IMR-90 (cell line): ENCODE results near the gene ZP3. TPM values are rescaled to one million over a fixed set of nuclear protein-coding genes. Genes with fewer than 3 reads are reported as not detected.

Experiments
- ATAC-seq: fragments of 200-7000 bp; cut with Tn5 transposase; 2 replicates; pipeline ENCODE4 v1.9.1; 2020; ENCODE audit warnings: low read depth, mild to moderate bottlenecking, moderate library complexity
- BruUV-seq: library from RNA; stranded (reverse); fragments of 400-500 nt; replicated peaks from 2 replicates; lab custom pipeline; 2021; lab: Mats Ljungman, UMichigan
- CTCF ChIA-PET: fragments of 300-600 bp; formaldehyde crosslinking; extraction: SDS; loops from one replicate; lab custom pipeline; 2021; ENCODE audit warnings: antibody characterized with exemption; lab: Yijun Ruan, JAX
- POLR2A ChIA-PET: fragments of 300-600 bp; sonication (Branson Sonifier 250); formaldehyde crosslinking; loops from one replicate; lab custom pipeline; 2022; ENCODE audit warnings: antibody characterized with exemption; ENCODE audit not compliant: unreplicated experiment; lab: Charles Lee
- DNase-seq: peaks from one replicate; pipeline ENCODE4 v3.0.0; 2013
- H2AFZ ChIP-seq: replicated peaks from 2 replicates; pipeline ENCODE3; 2013; ENCODE audit warnings: low read length, mild to moderate bottlenecking; ENCODE audit not compliant: poor library complexity
- H2AK5ac ChIP-seq: 2 replicates; pipeline ENCODE4 v1.6.1; 2013; ENCODE audit warnings: low read depth, low read length, inconsistent platforms
- H2AK9ac ChIP-seq: replicated peaks from 2 replicates; pipeline ENCODE3; 2013; ENCODE audit warnings: mild to moderate bottlenecking, low read depth, low read length, moderate library complexity; ENCODE audit not compliant: poor library complexity
- H2BK120ac ChIP-seq: 2 replicates; pipeline ENCODE4 v1.6.1; 2013; ENCODE audit warnings: low read depth, low read length, inconsistent platforms
- H2BK15ac ChIP-seq: 3 replicates; pipeline ENCODE4 v1.6.1; 2013; ENCODE audit warnings: low read depth, low read length, inconsistent platforms
- H2BK20ac ChIP-seq: 2 replicates; pipeline ENCODE4 v1.6.1; 2013; ENCODE audit warnings: low read depth, mild to moderate bottlenecking, inconsistent platforms, low read length, moderate library complexity
- H2BK5ac ChIP-seq: 2 replicates; pipeline ENCODE4 v1.6.1; 2013; ENCODE audit warnings: mild to moderate bottlenecking, low read depth, low read length, inconsistent platforms; ENCODE audit not compliant: poor library complexity, severe bottlenecking
- H3K14ac ChIP-seq: replicated peaks from 2 replicates; pipeline ENCODE4 v1.6.1; 2013; ENCODE audit warnings: low read depth, low read length, inconsistent platforms
- H3K18ac ChIP-seq: 2 replicates; pipeline ENCODE4 v1.6.1; 2013; ENCODE audit warnings: low read depth, low read length, control low read depth
- H3K23ac ChIP-seq: 2 replicates; pipeline ENCODE4 v1.6.1; 2013; ENCODE audit warnings: low read depth, low read length, inconsistent platforms
- H3K27ac ChIP-seq: 2 replicates; pipeline ENCODE4 v1.5.1; 2013; ENCODE audit warnings: mild to moderate bottlenecking, control low read depth, low read length; ENCODE audit not compliant: insufficient read depth
- H3K27me3 ChIP-seq: 2 replicates; pipeline ENCODE4 v1.6.1; 2013; ENCODE audit warnings: low read length; ENCODE audit not compliant: control insufficient read depth, insufficient read depth
- H3K36me3 ChIP-seq: 2 replicates; pipeline ENCODE4 v1.6.1; 2013; ENCODE audit warnings: low read length, mixed read lengths; ENCODE audit not compliant: control insufficient read depth, insufficient read depth
- H3K4ac ChIP-seq: 2 replicates; pipeline ENCODE4 v1.6.1; 2013; ENCODE audit warnings: low read depth, low read length, inconsistent platforms
- H3K4me1 ChIP-seq: 2 replicates; pipeline ENCODE4 v1.6.1; 2013; ENCODE audit warnings: low read length, mixed read lengths; ENCODE audit not compliant: control insufficient read depth, insufficient read depth
- H3K4me2 ChIP-seq: 2 replicates; pipeline ENCODE4 v1.6.1; 2013; ENCODE audit warnings: low read depth, mild to moderate bottlenecking, control low read depth, low read length, moderate library complexity
- H3K4me3 ChIP-seq: 2 replicates; pipeline ENCODE4 v1.5.1; 2013; ENCODE audit warnings: low read depth, mild to moderate bottlenecking, control low read depth, low read length, moderate library complexity; ENCODE audit not compliant: insufficient read depth
- H3K56ac ChIP-seq: 2 replicates; pipeline ENCODE4 v1.6.1; 2013; ENCODE audit warnings: low read length, inconsistent platforms; ENCODE audit not compliant: insufficient read depth; ENCODE audit errors: extremely low read depth
- H3K79me1 ChIP-seq, 2 experiments: 2 replicates each; pipeline ENCODE4 v1.6.1; 2013; ENCODE audit warnings: low read length in 2 of 2, inconsistent platforms in 1 of 2, low read depth in 1 of 2
- H3K9ac ChIP-seq: 2 replicates; pipeline ENCODE4 v1.6.1; 2013; ENCODE audit warnings: low read depth, low read length, control low read depth
- H3K9me1 ChIP-seq: 2 replicates; pipeline ENCODE4 v1.6.1; 2013; ENCODE audit warnings: low read length, inconsistent platforms; ENCODE audit not compliant: insufficient read depth
- H3K9me3 ChIP-seq: 2 replicates; pipeline ENCODE4 v1.6.1; 2013; ENCODE audit warnings: low read length; ENCODE audit not compliant: control insufficient read depth, insufficient read depth
- H4K20me1 ChIP-seq: 2 replicates; pipeline ENCODE4 v1.6.1; 2013; ENCODE audit warnings: low read length, inconsistent platforms; ENCODE audit not compliant: insufficient read depth
- H4K5ac ChIP-seq: 2 replicates; pipeline ENCODE4 v1.6.1; 2013; ENCODE audit warnings: mild to moderate bottlenecking, low read depth, low read length, control low read depth
- H4K8ac ChIP-seq, 2 experiments: 2 replicates each; pipeline ENCODE4 v1.6.1; 2013; ENCODE audit warnings: low read depth in 2 of 2, low read length in 2 of 2, control low read depth in 1 of 2, inconsistent platforms in 1 of 2
- H4K91ac ChIP-seq: 2 replicates; pipeline ENCODE4 v1.6.1; 2013; ENCODE audit warnings: low read depth, low read length, inconsistent platforms; ENCODE audit not compliant: insufficient read depth
- BHLHE40 ChIP-seq: fragments of 150-350 bp; IDR thresholded peaks from 2 replicates; pipeline ENCODE4 v1.6.1; 2016; ENCODE audit warnings: mild to moderate bottlenecking, low read depth, low read length
- CEBPB ChIP-seq: IDR thresholded peaks from 2 replicates; pipeline ENCODE4 v1.6.1; 2012; ENCODE audit warnings: low read depth, low read length, improper control_type of control experiment
- CHD1 ChIP-seq: IDR thresholded peaks from 2 replicates; pipeline ENCODE4 v1.6.1; 2012; ENCODE audit warnings: low read depth, low read length, improper control_type of control experiment
- FOS ChIP-seq: fragments of 150-350 bp; IDR thresholded peaks from 2 replicates; pipeline ENCODE4 v1.6.1; 2016; ENCODE audit warnings: low read depth, low read length
- MAFK ChIP-seq: IDR thresholded peaks from 2 replicates; pipeline ENCODE4 v1.6.1; 2012; ENCODE audit warnings: low read depth, low read length, improper control_type of control experiment
- MAZ ChIP-seq: IDR thresholded peaks from 2 replicates; pipeline ENCODE4 v1.6.1; 2012; ENCODE audit warnings: low read depth, mild to moderate bottlenecking, low read length, improper control_type of control experiment, moderate library complexity, borderline replicate concordance
- MXI1 ChIP-seq: IDR thresholded peaks from 2 replicates; pipeline ENCODE4 v1.6.1; 2012; ENCODE audit warnings: low read depth, mild to moderate bottlenecking, low read length, moderate library complexity, borderline replicate concordance
- NFE2L2 ChIP-seq: fragments of 150-350 bp; IDR thresholded peaks from 2 replicates; pipeline ENCODE4 v1.6.1; 2016; ENCODE audit warnings: low read depth, mild to moderate bottlenecking, low read length
- POLR2A ChIP-seq: IDR thresholded peaks from 2 replicates; pipeline ENCODE4 v1.6.1; 2012; ENCODE audit warnings: mild to moderate bottlenecking, low read depth, low read length
- RAD21 ChIP-seq: IDR thresholded peaks from 2 replicates; pipeline ENCODE4 v1.6.1; 2012; ENCODE audit warnings: low read length, improper control_type of control experiment
- RCOR1 ChIP-seq: IDR thresholded peaks from 2 replicates; pipeline ENCODE4 v1.6.1; 2012; ENCODE audit warnings: mild to moderate bottlenecking, low read length, improper control_type of control experiment; ENCODE audit not compliant: insufficient replicate concordance
- RFX5 ChIP-seq: IDR thresholded peaks from 2 replicates; pipeline ENCODE4 v1.8.0; 2012; ENCODE audit warnings: low read depth, mild to moderate bottlenecking, low read length, moderate library complexity
- SMC3 ChIP-seq: fragments of 150-350 bp; IDR thresholded peaks from 2 replicates; pipeline ENCODE4 v1.6.1; 2016; ENCODE audit warnings: low read depth, mild to moderate bottlenecking, antibody characterized with exemption, low read length, moderate library complexity
- WGBS, 2 experiments: methylation state at CpG; one replicate each; pipeline versions ENCODE4 v1.1.5 to v1.1.7; 2013; ENCODE audit warnings: missing lambda C conversion rate in 2 of 2; ENCODE audit not compliant: insufficient read length in 1 of 2; ENCODE audit errors: extremely low coverage in 2 of 2; 5-methylcytosine and 5-hydroxymethylcytosine counted together
- dilution Hi-C: fragments of 300-500 bp; cut with HindIII; formaldehyde crosslinking; loops from one replicate; pipeline ENCODE4 v1.14.3; 2018; ENCODE audit warnings: low sequenced_read_pairs; ENCODE audit not compliant: unreplicated experiment
- in situ Hi-C: fragments of 300-500 bp; cut with MboI; formaldehyde crosslinking; loops from 3 replicates; pipeline ENCODE4 v1.14.3; 2019; ENCODE audit warnings: low sequenced_read_pairs, inconsistent platforms, mixed read lengths
- intact Hi-C: fragments of 100-400 bp; cut with micrococcal nuclease; formaldehyde crosslinking; loops from 2 replicates; pipeline ENCODE4 v1.10.0; 2022
- polyA plus RNA-seq, 3 experiments: library from polyadenylated mRNA; depleted of rRNA; stranded (reverse); fragments of >200 nt; gene quantifications; 2 replicates each; pipeline ENCODE4 v1.2.3, GENCODE V29; 2012; ENCODE audit warnings: low replicate concordance in 1 of 3
- total RNA-seq: library from RNA; depleted of rRNA; stranded (reverse); fragments of >200 nt; gene quantifications from 2 replicates; pipeline ENCODE4 v1.2.3, GENCODE V29; 2012
- TF ChIP-seq, protein P1 (sequence below): conservative IDR thresholded peaks from 2 replicates; pipeline ENCODE4 v1.5.1; 2012; ENCODE audit warnings: mild to moderate bottlenecking, low read depth, low read length, improper control_type of control experiment
- TF ChIP-seq, protein P2 (sequence below): fragments of 150-350 bp; IDR thresholded peaks from 2 replicates; pipeline ENCODE4 v1.6.1; 2017; ENCODE audit warnings: mild to moderate bottlenecking, antibody characterized with exemption, low read length, low read depth
- TF ChIP-seq, protein P3 (sequence below): fragments of 150-350 bp; IDR thresholded peaks from 2 replicates; pipeline ENCODE4 v1.6.1; 2016; ENCODE audit warnings: low read depth, mild to moderate bottlenecking, low read length, moderate library complexity, borderline replicate concordance

Gene ZP3
- total and polyA plus RNA-seq, 2 of the 4 experiments (the other 2 are of a cell fraction) = 0.54 to 0.67 TPM

DNA sequence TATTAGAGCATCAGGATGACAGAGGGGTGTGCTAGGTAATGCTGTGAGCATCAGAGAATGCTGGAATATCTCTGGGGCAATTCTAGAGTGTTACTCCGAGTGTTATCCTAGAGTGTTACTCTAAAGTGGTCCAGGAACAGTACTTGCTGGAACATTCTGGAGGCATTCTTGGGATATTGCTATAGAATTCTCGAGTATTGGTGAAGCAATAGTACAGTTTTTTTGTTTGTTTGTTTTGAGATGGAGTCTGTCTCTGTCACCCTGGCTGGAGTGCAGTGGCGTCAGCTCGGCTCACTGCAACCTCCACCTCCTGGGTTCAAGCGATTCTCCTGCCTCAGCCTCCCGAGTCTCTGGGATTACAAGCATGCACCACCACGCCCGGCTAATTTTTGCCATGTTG is 27.9 kb upstream of the ZP3 start:
- H3K14ac ChIP-seq = no peak overlapping the region
- in situ Hi-C loops = no loop called here

More for the DNA sequence above, 27.9 kb upstream of the ZP3 start:
- Histone ChIP-seq H3K27ac (no peak overlapping the region), H2AK9ac (no peak overlapping the region), H2BK120ac (no peak overlapping the region), H2BK15ac (no peak overlapping the region), H3K79me1 (peaks cover 0 to 5% of the 10 kb centered on the region in 2 experiments; a peak in 1 of 4 replicates), H3K9me3 (no peaks in the 10 kb centered on the region), H2AFZ (no peak overlapping the region), H3K9ac (no peak overlapping the region), H2AK5ac (no peak overlapping the region), H3K18ac (no peak overlapping the region), H3K4me2 (no peak overlapping the region), H3K27me3 (no peaks in the 10 kb centered on the region; the same call in 1 of the 2 replicates), H3K4me3 (no peak overlapping the region), H4K5ac (no peak overlapping the region), H3K23ac (no peak overlapping the region), H2BK20ac (no peak overlapping the region), H4K8ac (no peak overlapping the region), H3K56ac (no peak overlapping the region), H2BK5ac (no peak overlapping the region), H4K91ac (no peak overlapping the region), H4K20me1 (no peaks in the 10 kb centered on the region), H3K4me1 (peaks cover 13% of the 10 kb centered on the region), H3K36me3 (no peaks in the 10 kb centered on the region), H3K4ac (no peak overlapping the region), H3K9me1 (peaks cover 11% of the 10 kb centered on the region)
- ChIA-PET POLR2A (no interaction called here), CTCF (no interaction called here)
- no TSS peak for BruUV-seq
- DNase-seq = no peak
- intact Hi-C loops (no loop called here), dilution Hi-C loops (no loop called here)
- WGBS, 2 experiments = 81% methylated on average over 6 of the region's 8 CpGs; no CpG with 5 or more reads in 1 of the 2 experiments
- no peak for ATAC-seq
- TF ChIP-seq BHLHE40 (no peak), CEBPB (no peak), CHD1 (no peak), FOS (no peak), MAFK (no peak), NFE2L2 (no peak), RCOR1 (no peak), POLR2A (no peak), MXI1 (no peak), SMC3 (no peak), MAZ (no peak), RAD21 (no peak), RFX5 (no peak)
- TF ChIP-seq, protein P1, sequence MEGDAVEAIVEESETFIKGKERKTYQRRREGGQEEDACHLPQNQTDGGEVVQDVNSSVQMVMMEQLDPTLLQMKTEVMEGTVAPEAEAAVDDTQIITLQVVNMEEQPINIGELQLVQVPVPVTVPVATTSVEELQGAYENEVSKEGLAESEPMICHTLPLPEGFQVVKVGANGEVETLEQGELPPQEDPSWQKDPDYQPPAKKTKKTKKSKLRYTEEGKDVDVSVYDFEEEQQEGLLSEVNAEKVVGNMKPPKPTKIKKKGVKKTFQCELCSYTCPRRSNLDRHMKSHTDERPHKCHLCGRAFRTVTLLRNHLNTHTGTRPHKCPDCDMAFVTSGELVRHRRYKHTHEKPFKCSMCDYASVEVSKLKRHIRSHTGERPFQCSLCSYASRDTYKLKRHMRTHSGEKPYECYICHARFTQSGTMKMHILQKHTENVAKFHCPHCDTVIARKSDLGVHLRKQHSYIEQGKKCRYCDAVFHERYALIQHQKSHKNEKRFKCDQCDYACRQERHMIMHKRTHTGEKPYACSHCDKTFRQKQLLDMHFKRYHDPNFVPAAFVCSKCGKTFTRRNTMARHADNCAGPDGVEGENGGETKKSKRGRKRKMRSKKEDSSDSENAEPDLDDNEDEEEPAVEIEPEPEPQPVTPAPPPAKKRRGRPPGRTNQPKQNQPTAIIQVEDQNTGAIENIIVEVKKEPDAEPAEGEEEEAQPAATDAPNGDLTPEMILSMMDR = no peak
- TF ChIP-seq, protein P2, sequence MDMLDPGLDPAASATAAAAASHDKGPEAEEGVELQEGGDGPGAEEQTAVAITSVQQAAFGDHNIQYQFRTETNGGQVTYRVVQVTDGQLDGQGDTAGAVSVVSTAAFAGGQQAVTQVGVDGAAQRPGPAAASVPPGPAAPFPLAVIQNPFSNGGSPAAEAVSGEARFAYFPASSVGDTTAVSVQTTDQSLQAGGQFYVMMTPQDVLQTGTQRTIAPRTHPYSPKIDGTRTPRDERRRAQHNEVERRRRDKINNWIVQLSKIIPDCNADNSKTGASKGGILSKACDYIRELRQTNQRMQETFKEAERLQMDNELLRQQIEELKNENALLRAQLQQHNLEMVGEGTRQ = no peak
- TF ChIP-seq, protein P3, sequence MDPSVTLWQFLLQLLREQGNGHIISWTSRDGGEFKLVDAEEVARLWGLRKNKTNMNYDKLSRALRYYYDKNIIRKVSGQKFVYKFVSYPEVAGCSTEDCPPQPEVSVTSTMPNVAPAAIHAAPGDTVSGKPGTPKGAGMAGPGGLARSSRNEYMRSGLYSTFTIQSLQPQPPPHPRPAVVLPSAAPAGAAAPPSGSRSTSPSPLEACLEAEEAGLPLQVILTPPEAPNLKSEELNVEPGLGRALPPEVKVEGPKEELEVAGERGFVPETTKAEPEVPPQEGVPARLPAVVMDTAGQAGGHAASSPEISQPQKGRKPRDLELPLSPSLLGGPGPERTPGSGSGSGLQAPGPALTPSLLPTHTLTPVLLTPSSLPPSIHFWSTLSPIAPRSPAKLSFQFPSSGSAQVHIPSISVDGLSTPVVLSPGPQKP = no peak
